Keratinocyte (primary cell): ENCODE measurements around the gene FBN1.

ENCODE experiments used
- EZH2 ChIP-seq: IDR thresholded peaks from one replicate; pipeline ENCODE4 v1.6.1; 2012; ENCODE audit warnings: inconsistent platforms, mild to moderate bottlenecking, low read length, moderate library complexity
- TF ChIP-seq, protein P1 (sequence below), 3 experiments: IDR thresholded peaks in 1 of 3; conservative IDR thresholded peaks in 1 of 3; optimal IDR thresholded peaks in 1 of 3; 2 replicates in 2 of 3; 3 replicates in 1 of 3; pipeline versions ENCODE3 to v1.5.1; 2011; ENCODE audit warnings: low read length in 3 of 3, mild to moderate bottlenecking in 3 of 3, moderate library complexity in 2 of 3, control low read depth in 1 of 3, inconsistent platforms in 1 of 3; ENCODE audit not compliant: insufficient read depth in 2 of 3; ENCODE audit errors: extremely low read depth in 1 of 3

DNA sequence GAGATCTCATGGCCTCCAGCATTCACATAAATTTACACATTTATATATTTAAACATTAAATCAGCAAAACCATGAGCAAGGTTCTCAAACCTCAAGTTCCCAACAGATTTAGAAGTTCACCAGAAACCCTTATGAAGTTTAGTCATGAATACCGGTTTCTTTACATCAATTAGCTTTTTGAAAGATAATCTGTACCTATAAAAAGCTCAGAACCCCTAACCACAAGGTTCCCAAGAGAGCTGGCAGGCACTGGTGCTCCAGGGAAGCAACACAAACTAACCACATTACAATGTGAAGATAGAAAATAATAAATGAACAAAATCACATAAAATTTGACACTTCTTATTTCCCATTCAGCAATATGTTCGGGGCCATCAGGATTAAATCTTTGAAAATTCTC is 150.9 kb downstream of the FBN1 start:
- TF ChIP-seq, protein P1, sequence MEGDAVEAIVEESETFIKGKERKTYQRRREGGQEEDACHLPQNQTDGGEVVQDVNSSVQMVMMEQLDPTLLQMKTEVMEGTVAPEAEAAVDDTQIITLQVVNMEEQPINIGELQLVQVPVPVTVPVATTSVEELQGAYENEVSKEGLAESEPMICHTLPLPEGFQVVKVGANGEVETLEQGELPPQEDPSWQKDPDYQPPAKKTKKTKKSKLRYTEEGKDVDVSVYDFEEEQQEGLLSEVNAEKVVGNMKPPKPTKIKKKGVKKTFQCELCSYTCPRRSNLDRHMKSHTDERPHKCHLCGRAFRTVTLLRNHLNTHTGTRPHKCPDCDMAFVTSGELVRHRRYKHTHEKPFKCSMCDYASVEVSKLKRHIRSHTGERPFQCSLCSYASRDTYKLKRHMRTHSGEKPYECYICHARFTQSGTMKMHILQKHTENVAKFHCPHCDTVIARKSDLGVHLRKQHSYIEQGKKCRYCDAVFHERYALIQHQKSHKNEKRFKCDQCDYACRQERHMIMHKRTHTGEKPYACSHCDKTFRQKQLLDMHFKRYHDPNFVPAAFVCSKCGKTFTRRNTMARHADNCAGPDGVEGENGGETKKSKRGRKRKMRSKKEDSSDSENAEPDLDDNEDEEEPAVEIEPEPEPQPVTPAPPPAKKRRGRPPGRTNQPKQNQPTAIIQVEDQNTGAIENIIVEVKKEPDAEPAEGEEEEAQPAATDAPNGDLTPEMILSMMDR (optimal IDR thresholded peaks at IDR 0.05 in 1 of 3, IDR thresholded peaks at IDR 0.05 in 1 of 3, conservative IDR thresholded peaks at IDR 0.05 in 1 of 3; ENCODE audit: extremely low read depth in 1 of 3, insufficient read depth in 2 of 3, low read length in 3 of 3) = no peak
- no peak for TF ChIP-seq EZH2
